GM18873 (cell line): ENCODE results near the gene BRCA2.

Experiments used
- ATAC-seq: cut with Tn5 transposase; IDR thresholded peaks from one replicate; pipeline ENCODE4 v1.9.1; 2021; ENCODE audit warnings: mild to moderate bottlenecking, moderate library complexity, moderate number of reproducible peaks; ENCODE audit not compliant: unreplicated experiment, low FRiP score

Gene BRCA2

DNA sequence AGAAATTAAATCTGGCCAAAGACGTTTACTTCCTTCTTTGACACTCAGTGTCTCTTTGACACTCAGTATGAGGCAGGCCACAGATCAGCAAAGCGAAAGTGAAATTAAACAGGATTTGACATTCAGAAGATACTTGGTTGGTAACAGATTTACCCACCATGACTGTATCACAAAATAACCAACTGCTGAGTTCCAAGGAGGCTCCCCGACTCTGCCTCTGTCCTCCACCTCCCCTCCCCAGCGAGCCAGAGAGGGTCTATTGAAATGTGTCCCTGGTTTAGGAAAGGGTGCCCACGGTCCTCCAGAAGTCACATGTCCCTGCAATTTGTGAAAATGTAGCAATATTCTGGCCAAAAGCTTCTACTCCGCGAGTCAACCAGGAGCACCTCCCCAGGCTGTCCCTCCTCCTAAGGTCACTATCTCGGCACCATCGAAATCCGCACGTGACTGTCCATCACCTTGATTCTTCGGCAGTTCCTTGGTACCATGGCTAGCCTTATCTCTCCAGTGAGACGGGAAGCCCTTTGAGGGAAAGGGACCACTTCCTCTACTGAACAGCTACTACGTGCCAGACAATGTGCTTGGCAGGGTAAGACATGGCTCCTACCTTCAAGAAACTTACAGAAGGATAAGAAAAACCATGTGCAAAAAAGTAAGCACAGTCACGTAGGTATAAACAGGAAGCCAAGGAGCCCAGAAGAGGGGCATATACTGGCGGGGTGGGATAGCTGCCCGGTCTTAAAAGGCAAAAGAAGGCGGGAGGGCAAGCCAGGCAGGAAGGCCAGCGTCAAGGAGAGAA is 111.1 kb downstream of the BRCA2 start:
- ATAC-seq = peak; percentile 46

DNA sequence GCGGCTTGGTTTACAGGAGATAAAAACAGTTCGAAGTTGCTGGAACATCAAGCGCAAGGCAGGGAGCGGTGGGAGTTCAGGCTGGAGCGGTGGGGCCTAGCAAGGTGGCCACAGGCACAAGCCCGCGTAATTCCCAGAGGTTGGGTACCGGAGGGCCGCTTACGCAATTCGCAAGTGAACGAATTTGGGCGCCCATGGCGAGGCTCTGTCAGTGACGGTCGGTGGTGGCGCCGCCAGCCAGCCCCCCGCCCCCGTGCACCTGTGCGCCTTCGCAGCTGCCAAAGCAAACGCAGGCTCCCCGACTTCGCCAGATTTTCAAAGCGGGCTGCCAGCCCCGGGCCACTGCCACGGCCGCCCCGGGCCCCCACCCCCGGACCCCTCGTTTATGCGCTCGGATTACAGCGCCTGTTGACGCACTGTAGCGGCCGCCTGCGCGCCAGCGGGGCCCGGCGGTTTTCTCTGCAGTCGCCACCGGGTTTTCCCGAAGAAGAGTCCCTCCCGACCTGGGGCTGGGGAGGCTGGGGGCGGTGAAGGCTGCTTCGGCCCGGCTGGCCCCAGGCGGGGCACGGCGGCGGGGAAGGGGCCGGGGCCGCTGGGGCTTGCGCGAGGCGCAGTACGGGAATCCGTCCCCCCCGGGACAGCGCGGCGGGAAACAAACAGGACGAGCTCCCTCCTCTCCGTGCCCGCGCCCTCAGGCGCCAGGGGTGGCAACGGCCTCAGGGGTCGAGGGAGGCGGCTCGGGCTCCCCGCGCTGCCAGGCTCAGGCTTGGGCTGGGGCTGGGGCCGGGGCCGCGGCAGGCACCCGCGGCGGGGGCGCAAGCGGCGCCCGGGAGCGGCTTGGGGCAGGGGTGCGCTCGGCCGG is 111.9 kb downstream of the BRCA2 start:
- peak; percentile 6 for ATAC-seq

DNA sequence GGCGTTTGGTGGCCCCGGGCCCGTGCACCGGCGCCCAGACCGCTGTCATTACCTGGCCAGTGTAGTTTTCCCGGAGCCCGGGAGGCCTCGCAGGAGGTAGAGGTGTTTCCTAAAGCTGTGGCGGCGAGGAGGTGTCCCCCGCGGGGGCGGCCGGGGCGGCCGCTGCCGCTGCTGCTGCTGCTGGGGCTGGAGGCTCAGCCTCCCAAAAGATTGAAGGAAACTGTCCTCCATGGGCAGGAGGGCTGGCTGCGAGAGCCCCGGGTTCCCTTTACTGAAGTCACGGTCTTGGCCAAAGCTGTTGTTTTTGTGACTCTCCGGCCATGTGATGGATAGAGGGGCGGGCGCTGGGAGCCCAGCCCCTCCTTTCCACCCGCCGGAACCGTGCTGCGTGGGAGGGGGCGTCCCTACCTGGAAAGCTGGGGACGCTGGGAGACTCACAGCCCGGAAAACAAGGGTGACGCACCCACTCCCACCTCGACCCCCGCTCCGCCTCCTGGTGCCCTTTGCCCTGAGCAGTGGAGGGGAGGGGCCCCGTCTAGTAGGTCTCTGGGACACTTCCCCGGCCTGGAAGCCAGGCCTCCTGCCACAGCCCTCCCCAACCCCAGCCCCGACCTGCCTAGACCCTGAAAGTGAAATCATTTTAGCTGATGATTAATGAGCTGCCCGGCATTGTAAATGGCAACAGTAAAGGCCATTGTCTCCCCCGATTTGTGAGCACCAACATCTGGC is 112.7 kb downstream of the BRCA2 start, which contains the start of gene N4BP2L1:
Gene N4BP2L1, minus strand, starts transcription at position 279 of the 729 bp plus-strand sequence. Its CDS starts 48 bp downstream, at position 231.
- peak; percentile 68 for ATAC-seq

DNA sequence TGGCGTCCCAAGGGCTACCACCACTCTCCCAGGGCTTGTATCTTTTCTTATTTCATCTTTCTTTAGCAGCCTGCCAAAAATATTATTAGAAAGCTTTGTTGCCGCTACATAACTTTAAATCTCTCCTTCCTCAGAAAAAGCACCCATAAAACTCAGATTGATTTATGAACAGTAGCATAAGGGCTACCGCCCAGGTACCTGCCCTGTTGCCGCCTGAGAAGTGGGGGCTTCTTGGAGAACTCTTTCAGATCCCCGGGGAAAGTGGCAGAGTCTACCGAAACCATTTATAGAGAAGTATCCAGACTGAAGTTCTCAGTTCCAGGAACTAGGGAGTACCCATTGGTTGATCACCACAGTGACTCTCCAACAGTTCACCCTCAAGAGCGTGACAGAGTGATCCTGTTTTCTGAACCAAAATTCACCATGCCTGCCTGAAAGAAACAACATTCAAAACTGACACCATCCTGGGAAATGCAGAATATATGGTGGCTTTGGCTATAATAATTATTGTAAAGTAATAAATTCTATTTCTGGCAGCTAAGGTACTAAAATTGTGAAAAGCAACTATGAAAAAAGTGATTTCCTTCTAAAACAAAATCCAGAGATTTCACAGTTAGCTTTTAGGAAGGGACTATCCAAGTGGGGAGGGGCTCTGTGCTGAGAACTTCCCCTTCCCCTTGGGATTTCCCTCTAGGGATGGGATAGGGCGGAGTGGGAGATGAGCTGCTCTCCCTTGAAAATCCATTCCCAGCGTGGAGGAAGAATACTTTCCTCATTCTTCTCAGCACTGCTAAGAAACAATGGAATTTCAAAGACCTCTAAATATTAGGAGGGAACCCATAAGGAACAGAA is 113.5 kb downstream of the BRCA2 start:
- ATAC-seq = no peak

DNA sequence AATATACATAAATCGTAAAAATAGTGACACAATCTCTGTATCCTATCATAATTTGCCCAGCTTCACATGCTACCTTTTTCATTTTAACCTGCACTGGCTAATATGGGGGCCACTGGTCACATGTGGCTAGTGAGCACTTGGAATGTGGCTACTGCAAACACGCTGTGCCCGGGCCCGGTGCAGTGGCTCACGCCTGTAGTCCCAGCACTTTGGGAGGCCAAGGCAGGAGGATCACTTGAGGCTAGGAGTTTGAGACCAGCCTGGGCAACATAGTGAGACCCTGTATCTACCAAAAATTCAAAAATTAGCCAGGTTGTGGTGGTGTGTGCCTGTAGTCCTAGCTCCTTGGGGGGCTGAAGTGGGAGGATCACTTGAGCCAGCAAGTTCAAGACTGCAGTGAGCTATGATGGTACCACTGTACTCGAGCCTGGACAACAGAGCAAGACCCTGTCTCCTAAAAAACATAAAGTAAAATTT is 114.2 kb downstream of the BRCA2 start:
- no peak for ATAC-seq

DNA sequence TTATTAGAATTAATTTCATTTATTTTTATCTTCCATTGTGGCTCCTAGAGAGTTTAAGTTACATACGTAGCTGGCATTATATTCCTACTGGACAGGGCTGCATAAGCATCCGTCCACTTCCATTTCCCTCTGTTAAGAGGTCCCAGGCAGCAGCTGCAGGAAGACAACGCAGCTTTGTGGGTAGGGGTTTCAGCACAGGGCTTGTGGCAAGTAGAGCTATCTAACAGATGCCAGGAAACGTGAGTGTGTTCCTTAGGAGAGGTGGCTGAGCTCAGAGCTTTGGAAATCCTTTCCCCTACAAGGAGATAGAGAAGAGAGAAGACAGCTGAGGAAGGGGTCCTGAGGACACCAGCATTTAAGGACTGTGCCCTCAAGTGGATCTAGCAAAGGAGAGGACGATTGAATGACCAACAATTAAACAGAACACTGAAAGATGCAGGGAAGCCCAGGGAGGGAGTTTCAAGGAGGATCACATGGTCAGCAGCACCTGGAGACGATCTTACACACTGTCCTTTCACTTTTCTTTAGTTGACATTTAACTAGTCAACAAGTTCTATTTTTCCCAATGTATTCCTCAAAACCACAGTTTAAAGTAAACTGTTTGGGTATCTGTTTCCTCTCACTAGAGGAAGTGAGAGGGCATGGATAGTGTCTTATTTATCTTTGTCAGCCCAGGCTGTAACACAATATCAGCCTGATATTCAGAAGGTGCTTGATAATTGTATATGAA is 114.9 kb downstream of the BRCA2 start:
- ATAC-seq = no peak

DNA sequence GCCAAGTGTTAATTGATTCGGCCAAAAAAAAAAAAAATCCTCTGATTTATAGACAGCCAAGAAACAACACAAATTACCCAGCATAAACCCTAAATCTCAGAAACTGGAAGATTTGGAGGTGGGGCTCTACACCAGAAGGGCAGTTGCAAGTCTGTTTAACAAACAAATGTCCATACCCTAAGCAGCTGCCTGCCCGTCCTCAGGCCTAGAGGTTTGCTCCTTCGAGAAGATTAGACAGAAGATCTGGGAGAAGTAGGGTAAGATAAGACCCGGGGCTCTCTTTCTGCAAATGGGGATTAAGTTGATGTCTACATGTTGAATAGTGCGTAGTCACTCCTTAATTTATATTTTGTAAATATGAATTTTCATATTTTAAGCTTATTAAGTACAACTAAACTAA is 116.1 kb downstream of the BRCA2 start:
- no peak for ATAC-seq

DNA sequence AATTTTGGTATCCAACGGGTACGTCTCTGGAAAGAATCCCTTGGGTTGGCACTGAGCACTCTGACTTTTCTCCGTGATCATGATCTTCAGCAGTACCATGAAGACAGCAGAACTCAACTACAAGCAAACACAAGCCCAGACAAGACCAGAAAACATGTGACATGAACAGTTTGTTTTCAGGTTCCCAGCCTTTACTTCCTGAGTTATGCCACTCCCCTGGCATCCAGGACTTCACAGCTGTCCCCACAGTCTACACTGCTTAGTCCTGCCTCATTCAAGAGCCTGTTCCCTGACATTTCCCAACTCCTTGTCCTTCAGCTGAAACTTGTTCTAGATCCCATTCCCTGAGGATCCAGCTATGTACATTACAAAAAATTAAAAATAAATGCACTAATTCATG is 117.5 kb downstream of the BRCA2 start:
- no peak for ATAC-seq

DNA sequence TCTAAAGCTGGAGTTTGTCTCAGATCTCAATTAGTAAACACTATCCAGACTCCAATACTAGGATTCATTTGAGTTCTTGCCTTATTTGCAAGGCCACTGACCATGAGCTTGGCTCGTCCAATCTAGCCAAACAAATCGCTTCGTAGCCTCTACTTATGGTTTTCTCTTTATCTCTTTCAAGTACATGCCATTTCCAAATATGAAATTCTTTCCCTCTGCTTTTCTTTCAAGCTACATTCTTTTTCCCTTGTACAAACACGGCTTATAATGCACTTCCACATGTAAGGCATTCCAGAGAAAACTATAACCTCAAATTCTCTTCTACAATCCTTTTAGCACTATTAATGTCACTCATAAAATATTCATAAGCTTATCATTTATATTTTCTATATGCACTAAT is 123.6 kb downstream of the BRCA2 start:
- no peak for ATAC-seq

DNA sequence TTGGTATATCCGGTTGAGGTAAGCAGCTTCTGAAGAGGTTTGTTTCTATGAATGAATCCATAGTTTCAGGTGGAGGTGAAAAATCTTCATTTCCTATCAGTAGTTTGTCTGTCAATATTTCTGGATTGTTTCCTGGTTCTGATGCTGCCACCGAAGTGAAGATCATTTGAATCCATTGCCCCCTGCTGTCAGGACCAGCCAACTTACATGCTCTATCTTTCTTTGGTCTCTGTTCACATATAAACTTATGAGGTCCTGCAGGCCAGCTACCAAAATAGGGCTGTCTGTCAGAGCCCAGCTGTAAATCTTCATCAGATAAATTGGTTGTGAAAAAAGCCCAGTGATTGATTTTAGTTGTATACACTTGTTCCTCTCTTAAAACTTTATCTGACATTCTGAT is 127.8 kb downstream of the BRCA2 start:
- ATAC-seq = no peak

DNA sequence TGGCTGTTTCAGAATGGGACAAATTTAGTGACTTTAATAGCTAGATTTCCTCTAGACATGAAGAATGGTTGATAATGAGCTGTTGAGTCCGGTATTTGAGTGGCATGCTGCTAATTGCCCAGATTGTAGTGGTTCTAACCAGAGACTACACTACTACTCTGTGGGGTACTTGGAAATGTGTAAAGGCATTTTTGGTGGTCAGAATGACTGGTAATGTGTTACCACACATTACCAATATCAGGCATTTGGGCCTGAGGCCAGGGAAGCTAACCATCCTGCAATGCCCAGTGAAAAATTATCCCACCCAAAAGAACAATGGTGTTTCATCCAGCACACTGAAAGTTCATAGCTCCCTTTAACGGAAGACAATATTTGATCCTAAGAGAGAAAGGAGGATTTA is 130.2 kb downstream of the BRCA2 start:
- no peak for ATAC-seq

DNA sequence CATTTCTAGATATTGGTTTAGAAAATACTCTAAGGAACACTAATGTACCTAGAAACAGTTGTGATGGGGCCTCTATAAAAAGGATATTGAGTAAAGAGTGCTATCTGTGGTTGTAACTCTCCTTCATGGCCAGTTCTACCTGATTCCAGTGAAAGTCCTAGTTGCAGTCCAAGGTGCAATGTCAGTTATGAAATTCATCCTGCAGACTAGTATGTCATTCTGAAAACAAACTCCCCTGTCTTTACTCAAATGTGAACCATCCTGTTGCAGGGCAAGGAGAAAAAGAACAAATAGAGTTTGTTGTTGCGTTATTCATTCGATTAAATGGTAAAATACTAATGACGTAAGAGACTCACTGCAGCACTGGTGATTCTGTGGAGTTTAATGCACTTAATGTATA is 130.9 kb downstream of the BRCA2 start:
- ATAC-seq = no peak

DNA sequence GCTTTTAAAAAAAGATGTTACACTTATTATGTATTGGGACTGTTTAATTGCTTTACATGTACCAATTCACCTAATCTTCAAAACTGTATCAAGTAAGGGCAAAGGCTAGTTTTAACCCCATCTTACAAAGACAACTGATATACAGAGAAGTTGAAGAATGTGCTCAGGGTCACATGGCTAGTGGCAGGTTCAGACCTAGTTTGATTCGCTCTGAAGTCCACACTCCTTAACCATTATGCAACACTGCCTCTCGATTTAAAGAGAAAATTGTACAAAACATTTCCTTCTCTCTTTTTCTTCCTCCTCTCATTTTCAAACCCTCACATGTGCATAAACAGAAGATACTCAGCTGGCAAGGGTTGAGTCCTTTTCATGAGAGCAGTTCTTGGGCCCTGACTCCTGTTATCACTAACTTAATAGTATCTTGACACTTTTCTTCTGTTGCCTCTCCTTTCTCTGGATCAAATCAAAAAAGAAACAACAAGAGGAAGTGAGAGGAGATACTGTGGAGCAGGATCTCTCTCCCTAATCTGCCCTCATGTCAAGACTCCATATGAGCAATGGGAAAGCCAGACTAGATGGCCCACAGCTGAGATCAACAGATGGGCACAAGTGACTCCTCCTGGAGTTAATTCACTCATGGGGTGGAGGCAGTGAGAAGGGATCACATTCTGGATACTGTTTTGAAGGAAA is 131.6 kb downstream of the BRCA2 start:
- no peak for ATAC-seq

DNA sequence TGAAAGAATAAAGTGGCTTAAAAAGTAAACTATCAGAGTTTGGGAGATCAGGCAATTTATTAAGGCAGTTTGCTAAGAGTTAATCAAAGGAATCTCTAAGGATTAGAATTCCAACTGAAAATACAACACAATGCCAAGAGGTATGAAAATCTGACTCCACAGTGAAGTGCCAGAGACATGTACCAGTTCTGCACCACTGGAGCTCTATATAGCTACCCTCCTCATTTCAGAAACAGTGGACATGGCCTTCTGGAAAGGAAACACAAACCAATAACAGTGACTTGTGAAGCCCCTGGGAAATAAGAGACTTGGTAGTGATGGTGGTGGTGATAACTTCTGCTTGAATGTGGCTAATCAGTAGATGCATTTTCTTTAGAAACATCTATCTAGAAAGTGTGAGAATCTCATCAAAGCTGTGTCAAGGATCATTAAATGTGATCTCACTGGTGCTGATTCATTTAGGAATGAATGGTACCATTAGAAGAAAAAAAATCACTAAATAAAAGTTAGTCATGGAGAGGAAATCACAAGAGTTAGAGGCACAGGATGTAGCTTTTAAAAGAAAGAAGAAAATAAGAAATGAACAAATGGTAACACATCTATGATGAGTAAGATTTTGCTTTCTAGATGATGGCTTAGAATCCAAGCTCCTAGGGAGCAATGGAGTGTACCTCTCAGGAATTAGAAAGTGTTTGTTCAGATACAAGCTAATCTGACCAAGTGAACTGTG is 132.8 kb downstream of the BRCA2 start:
- no peak for ATAC-seq

DNA sequence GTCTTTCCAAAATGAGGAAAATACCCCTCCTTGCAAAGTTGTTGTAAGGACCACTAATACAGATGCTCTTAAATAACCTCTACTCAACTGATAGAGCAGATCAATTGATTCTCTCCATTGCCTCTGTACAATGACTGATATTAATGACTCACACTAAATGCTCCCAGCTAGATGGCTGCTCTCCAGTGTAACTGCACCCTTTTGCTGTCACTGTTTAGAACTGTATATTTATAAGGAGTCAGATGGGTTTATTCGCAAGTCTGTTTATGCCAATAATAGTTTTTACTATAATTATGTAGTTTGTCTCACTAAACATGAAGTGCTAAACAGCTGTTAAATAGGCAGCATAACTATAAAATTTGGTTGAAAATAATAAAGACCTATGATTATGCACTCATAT is 133.7 kb downstream of the BRCA2 start:
- ATAC-seq = no peak
